Hepatocyte (in vitro differentiated cells): ENCODE measurements around the gene LIMK2. TPM values are rescaled to one million over a fixed set of nuclear protein-coding genes. Genes with fewer than 3 reads are reported as not detected.

Experiments
- DNase-seq: peaks from one replicate; pipeline ENCODE4 v3.0.0-alpha.2; 2016; ENCODE audit warnings: low spot score
- H2AFZ ChIP-seq: fragments of 200-600 bp; sonication (generic); 2 replicates; pipeline ENCODE4 v1.6.0; 2016; ENCODE audit warnings: antibody characterized with exemption, mild to moderate bottlenecking
- H3K27ac ChIP-seq: fragments of 200-600 bp; sonication (generic); 2 replicates; pipeline ENCODE4 v1.5.1; 2016; ENCODE audit warnings: mild to moderate bottlenecking
- H3K27me3 ChIP-seq: fragments of 200-600 bp; sonication (generic); 2 replicates; pipeline ENCODE4 v1.6.1; 2016
- H3K36me3 ChIP-seq: fragments of 200-600 bp; sonication (generic); replicated peaks from 2 replicates; pipeline ENCODE4 v1.5.1; 2016; ENCODE audit warnings: low read depth; ENCODE audit not compliant: insufficient read depth
- H3K4me1 ChIP-seq: fragments of 200-600 bp; sonication (generic); 2 replicates; pipeline ENCODE4 v1.5.1; 2016; ENCODE audit warnings: mild to moderate bottlenecking, moderate library complexity; ENCODE audit not compliant: insufficient read depth
- H3K4me2 ChIP-seq: fragments of 200-600 bp; sonication (generic); 2 replicates; pipeline ENCODE4 v1.6.0; 2016
- H3K4me3 ChIP-seq: fragments of 200-600 bp; sonication (generic); 2 replicates; pipeline ENCODE4 v1.5.1; 2016; ENCODE audit warnings: mild to moderate bottlenecking
- H3K79me2 ChIP-seq: fragments of 200-600 bp; sonication (generic); 2 replicates; pipeline ENCODE4 v1.6.0; 2017; ENCODE audit warnings: mild to moderate bottlenecking
- H3K9me2 ChIP-seq: fragments of 200-600 bp; sonication (generic); replicated peaks from 2 replicates; pipeline ENCODE4 v1.6.0; 2017; ENCODE audit warnings: mild to moderate bottlenecking; ENCODE audit not compliant: insufficient read depth
- H3K9me3 ChIP-seq: fragments of 200-600 bp; sonication (generic); 2 replicates; pipeline ENCODE4 v1.5.1; 2016; ENCODE audit warnings: low read depth, mild to moderate bottlenecking
- H4K20me1 ChIP-seq: fragments of 200-600 bp; sonication (generic); 2 replicates; pipeline ENCODE4 v1.6.0; 2016; ENCODE audit warnings: mild to moderate bottlenecking; ENCODE audit not compliant: insufficient read depth, poor library complexity, severe bottlenecking
- CTCF ChIP-seq: fragments of 200-600 bp; sonication (generic); IDR thresholded peaks from 2 replicates; pipeline ENCODE4 v1.5.1; 2016; ENCODE audit warnings: antibody characterized with exemption, mild to moderate bottlenecking; ENCODE audit not compliant: poor library complexity
- EZH2 ChIP-seq: fragments of 200-600 bp; sonication (generic); IDR thresholded peaks from 2 replicates; pipeline ENCODE4 v1.6.1; 2016; ENCODE audit warnings: antibody characterized with exemption, mild to moderate bottlenecking, borderline replicate concordance
- EZH2phosphoT487 ChIP-seq: fragments of 200-600 bp; sonication (generic); IDR thresholded peaks from one replicate; pipeline ENCODE4 v1.6.1; 2018; ENCODE audit warnings: antibody characterized with exemption, mild to moderate bottlenecking, low read depth, moderate library complexity; ENCODE audit not compliant: unreplicated experiment, severe bottlenecking
- WGBS: methylation state at CpG from one replicate; pipeline ENCODE4 v1.1.6; 2016; ENCODE audit warnings: low lambda C conversion rate; ENCODE audit errors: missing lambda C conversion rate; 5-methylcytosine and 5-hydroxymethylcytosine counted together
- polyA plus RNA-seq: library from polyadenylated mRNA; unstranded; fragments of >200 nt; fragmentation: Nextera tagmentation; extraction: Ambion mirVana; gene quantifications from 2 replicates; pipeline ENCODE4 v1.2.1, GENCODE V29; 2016
- total RNA-seq: library from RNA; depleted of rRNA; stranded (reverse); fragments of >200 nt; gene quantifications from 2 replicates; pipeline ENCODE4 v1.2.3, GENCODE V29; 2014

Gene LIMK2
- total and polyA plus RNA-seq, 2 experiments from 2014 or later = 45.9 to 49.9 TPM

GRCh38 chr22:31239771-31240370, 27.8 kb downstream of the LIMK2 start:
- no peak overlapping the region for H2AFZ ChIP-seq
- WGBS = 30% methylated on average over 6 of the region's 6 CpGs
- DNase-seq = no peak
- H3K4me3 ChIP-seq = no peak overlapping the region
- no peaks in the 10 kb centered on the region for H3K36me3 ChIP-seq
- no peaks in the 10 kb centered on the region for H3K27me3 ChIP-seq
- H3K4me1 ChIP-seq = peaks cover 51% of the 10 kb centered on the region
- no peaks in the 10 kb centered on the region for H3K9me2 ChIP-seq
- H4K20me1 ChIP-seq = no peaks in the 10 kb centered on the region
- peaks cover 10% of the 10 kb centered on the region for H3K79me2 ChIP-seq
- H3K9me3 ChIP-seq = no peaks in the 10 kb centered on the region
- peak overlapping the region; percentile 58 for H3K4me2 ChIP-seq
- no peak for TF ChIP-seq EZH2phosphoT487
- TF ChIP-seq EZH2 = no peak
- TF ChIP-seq CTCF = no peak
- peak overlapping the region; percentile 80 for H3K27ac ChIP-seq

- Histone ChIP-seq H3K27ac (peak overlapping the region; percentile 80), H4K20me1 (no peaks in the 10 kb centered on the region), H3K36me3 (no peaks in the 10 kb centered on the region), H3K4me3 (no peak overlapping the region), H3K4me1 (peaks cover 51% of the 10 kb centered on the region), H2AFZ (no peak overlapping the region), H3K27me3 (no peaks in the 10 kb centered on the region), H3K9me2 (no peaks in the 10 kb centered on the region), H3K79me2 (peaks cover 9% of the 10 kb centered on the region), H3K4me2 (peak overlapping the region; percentile 30), H3K9me3 (no peaks in the 10 kb centered on the region)
- 29% methylated on average over 1 of the region's 1 CpG for WGBS
- DNase-seq = peak; percentile 61
- TF ChIP-seq CTCF (no peak), EZH2phosphoT487 (no peak), EZH2 (no peak)
These were observed 29.1 kb downstream of the LIMK2 start for GRCh38 chr22:31241200-31241599.

GRCh38 chr22:31241936-31242335, 29.8 kb downstream of the LIMK2 start:
- Histone ChIP-seq H3K79me2 (peaks cover 11% of the 10 kb centered on the region), H3K27me3 (no peaks in the 10 kb centered on the region), H3K4me2 (peak overlapping the region; percentile 30), H3K4me3 (no peak overlapping the region), H4K20me1 (no peaks in the 10 kb centered on the region), H3K9me3 (no peaks in the 10 kb centered on the region), H2AFZ (no peak overlapping the region), H3K9me2 (no peaks in the 10 kb centered on the region), H3K27ac (peak overlapping the region; percentile 77), H3K36me3 (no peaks in the 10 kb centered on the region), H3K4me1 (peaks cover 51% of the 10 kb centered on the region)
- no peak for DNase-seq
- TF ChIP-seq EZH2 (no peak), CTCF (peak; percentile 19), EZH2phosphoT487 (no peak)
